Measurements from ENCODE around the gene ACSL3.

DNA sequence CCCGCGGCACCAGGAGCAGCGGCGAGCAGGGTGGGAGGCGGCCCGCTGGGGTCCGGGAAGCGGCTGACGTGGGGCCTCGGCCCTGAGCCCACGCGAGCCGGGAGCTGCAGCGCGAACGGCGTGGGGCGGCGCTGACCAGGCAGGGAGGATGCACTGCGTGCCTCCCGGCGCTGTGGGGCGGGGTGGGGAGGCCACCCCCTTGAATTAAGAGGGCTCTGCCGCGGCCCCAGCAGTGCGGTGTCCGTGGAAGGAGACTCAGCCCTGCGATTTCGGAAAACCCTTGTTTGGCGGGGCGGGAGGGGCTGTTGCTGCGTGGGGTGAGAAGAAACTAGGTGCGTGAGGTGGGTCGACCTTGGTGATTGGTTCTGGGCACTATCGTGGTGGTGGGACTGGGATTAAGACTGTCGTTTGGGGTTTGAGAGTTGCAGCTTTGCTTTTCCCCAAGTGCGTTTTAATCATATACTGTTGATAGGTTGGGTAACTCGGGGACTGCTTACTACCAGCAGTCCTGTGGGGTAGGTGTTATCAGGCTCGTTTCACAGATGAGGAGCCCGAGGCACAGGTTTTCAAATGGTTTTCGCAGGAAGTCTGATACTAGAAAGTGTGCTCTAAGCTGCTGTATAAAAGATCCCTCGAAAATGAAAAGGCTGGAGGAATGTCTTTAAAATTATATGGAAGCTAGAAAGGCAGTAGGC lies 722 bp downstream of the ACSL3 start:
- TF ChIP-seq, protein P1, sequence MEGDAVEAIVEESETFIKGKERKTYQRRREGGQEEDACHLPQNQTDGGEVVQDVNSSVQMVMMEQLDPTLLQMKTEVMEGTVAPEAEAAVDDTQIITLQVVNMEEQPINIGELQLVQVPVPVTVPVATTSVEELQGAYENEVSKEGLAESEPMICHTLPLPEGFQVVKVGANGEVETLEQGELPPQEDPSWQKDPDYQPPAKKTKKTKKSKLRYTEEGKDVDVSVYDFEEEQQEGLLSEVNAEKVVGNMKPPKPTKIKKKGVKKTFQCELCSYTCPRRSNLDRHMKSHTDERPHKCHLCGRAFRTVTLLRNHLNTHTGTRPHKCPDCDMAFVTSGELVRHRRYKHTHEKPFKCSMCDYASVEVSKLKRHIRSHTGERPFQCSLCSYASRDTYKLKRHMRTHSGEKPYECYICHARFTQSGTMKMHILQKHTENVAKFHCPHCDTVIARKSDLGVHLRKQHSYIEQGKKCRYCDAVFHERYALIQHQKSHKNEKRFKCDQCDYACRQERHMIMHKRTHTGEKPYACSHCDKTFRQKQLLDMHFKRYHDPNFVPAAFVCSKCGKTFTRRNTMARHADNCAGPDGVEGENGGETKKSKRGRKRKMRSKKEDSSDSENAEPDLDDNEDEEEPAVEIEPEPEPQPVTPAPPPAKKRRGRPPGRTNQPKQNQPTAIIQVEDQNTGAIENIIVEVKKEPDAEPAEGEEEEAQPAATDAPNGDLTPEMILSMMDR (IDR thresholded peaks at IDR 0.05), result no peak
- TF ChIP-seq NR1H2 (CRISPR knock-in tag; IDR thresholded peaks at IDR 0.05), result no peak
- TF ChIP-seq, protein P2, sequence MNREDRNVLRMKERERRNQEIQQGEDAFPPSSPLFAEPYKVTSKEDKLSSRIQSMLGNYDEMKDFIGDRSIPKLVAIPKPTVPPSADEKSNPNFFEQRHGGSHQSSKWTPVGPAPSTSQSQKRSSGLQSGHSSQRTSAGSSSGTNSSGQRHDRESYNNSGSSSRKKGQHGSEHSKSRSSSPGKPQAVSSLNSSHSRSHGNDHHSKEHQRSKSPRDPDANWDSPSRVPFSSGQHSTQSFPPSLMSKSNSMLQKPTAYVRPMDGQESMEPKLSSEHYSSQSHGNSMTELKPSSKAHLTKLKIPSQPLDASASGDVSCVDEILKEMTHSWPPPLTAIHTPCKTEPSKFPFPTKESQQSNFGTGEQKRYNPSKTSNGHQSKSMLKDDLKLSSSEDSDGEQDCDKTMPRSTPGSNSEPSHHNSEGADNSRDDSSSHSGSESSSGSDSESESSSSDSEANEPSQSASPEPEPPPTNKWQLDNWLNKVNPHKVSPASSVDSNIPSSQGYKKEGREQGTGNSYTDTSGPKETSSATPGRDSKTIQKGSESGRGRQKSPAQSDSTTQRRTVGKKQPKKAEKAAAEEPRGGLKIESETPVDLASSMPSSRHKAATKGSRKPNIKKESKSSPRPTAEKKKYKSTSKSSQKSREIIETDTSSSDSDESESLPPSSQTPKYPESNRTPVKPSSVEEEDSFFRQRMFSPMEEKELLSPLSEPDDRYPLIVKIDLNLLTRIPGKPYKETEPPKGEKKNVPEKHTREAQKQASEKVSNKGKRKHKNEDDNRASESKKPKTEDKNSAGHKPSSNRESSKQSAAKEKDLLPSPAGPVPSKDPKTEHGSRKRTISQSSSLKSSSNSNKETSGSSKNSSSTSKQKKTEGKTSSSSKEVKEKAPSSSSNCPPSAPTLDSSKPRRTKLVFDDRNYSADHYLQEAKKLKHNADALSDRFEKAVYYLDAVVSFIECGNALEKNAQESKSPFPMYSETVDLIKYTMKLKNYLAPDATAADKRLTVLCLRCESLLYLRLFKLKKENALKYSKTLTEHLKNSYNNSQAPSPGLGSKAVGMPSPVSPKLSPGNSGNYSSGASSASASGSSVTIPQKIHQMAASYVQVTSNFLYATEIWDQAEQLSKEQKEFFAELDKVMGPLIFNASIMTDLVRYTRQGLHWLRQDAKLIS (CRISPR knock-in tag; IDR thresholded peaks at IDR 0.05; ENCODE audit: borderline replicate concordance), result no peak
- no peak for TF ChIP-seq ZNF121 (CRISPR knock-in tag; IDR thresholded peaks at IDR 0.05)
- TF ChIP-seq, protein P3, sequence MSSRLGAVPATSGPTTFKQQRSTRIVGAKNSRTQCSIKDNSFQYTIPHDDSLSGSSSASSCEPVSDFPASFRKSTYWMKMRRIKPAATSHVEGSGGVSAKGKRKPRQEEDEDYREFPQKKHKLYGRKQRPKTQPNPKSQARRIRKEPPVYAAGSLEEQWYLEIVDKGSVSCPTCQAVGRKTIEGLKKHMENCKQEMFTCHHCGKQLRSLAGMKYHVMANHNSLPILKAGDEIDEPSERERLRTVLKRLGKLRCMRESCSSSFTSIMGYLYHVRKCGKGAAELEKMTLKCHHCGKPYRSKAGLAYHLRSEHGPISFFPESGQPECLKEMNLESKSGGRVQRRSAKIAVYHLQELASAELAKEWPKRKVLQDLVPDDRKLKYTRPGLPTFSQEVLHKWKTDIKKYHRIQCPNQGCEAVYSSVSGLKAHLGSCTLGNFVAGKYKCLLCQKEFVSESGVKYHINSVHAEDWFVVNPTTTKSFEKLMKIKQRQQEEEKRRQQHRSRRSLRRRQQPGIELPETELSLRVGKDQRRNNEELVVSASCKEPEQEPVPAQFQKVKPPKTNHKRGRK (CRISPR knock-in tag; IDR thresholded peaks at IDR 0.05; ENCODE audit: borderline replicate concordance), result no peak
- TF ChIP-seq, protein P4, sequence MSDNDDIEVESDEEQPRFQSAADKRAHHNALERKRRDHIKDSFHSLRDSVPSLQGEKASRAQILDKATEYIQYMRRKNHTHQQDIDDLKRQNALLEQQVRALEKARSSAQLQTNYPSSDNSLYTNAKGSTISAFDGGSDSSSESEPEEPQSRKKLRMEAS (CRISPR knock-in tag; IDR thresholded peaks at IDR 0.05), result no peak
- TF ChIP-seq NR2C2 (CRISPR knock-in tag; IDR thresholded peaks at IDR 0.05), result no peak
- no peak for TF ChIP-seq CREB1 (CRISPR knock-in tag; IDR thresholded peaks at IDR 0.05)
- TF ChIP-seq, protein P5, sequence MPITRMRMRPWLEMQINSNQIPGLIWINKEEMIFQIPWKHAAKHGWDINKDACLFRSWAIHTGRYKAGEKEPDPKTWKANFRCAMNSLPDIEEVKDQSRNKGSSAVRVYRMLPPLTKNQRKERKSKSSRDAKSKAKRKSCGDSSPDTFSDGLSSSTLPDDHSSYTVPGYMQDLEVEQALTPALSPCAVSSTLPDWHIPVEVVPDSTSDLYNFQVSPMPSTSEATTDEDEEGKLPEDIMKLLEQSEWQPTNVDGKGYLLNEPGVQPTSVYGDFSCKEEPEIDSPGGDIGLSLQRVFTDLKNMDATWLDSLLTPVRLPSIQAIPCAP (CRISPR knock-in tag; IDR thresholded peaks at IDR 0.05), result no peak
- TF ChIP-seq ZNF416 (CRISPR knock-in tag; IDR thresholded peaks at IDR 0.05), result no peak
- TF ChIP-seq, protein P6, sequence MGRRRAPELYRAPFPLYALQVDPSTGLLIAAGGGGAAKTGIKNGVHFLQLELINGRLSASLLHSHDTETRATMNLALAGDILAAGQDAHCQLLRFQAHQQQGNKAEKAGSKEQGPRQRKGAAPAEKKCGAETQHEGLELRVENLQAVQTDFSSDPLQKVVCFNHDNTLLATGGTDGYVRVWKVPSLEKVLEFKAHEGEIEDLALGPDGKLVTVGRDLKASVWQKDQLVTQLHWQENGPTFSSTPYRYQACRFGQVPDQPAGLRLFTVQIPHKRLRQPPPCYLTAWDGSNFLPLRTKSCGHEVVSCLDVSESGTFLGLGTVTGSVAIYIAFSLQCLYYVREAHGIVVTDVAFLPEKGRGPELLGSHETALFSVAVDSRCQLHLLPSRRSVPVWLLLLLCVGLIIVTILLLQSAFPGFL (CRISPR knock-in tag; IDR thresholded peaks at IDR 0.05; ENCODE audit: borderline replicate concordance), result no peak
- TF ChIP-seq ESRRA (CRISPR knock-in tag; IDR thresholded peaks at IDR 0.05; ENCODE audit: borderline replicate concordance), result no peak
- TF ChIP-seq E2F1 (CRISPR knock-in tag; IDR thresholded peaks at IDR 0.05), result no peak

All from WTC11 (cell line).